ENCODE measurements around the gene OR1F1.

GRCh38 chr16:3173892-3174617 is 13.9 kb upstream of the OR1F1 start:
- no peak for TF ChIP-seq CTCF (IDR thresholded peaks at IDR 0.05)
- no peak for TF ChIP-seq POLR2A (IDR thresholded peaks at IDR 0.05)
- TF ChIP-seq EP300 (IDR thresholded peaks at IDR 0.05): no peak
- no peak for TF ChIP-seq POLR2AphosphoS5 (IDR thresholded peaks at IDR 0.05)
